Sigmoid colon (tissue), 7 donors: ENCODE data around the gene NDOR1. TPM values are rescaled to one million over a fixed set of nuclear protein-coding genes. Genes with fewer than 3 reads are reported as not detected.

Source experiments
- DNase-seq: peaks from one replicate; pipeline ENCODE4 v3.0.0-alpha.2; 2019
- H3K27ac ChIP-seq, 4 donors: fragments of 200-600 bp; sonication (generic); one replicate each; pipeline ENCODE4 v1.5.1; 2016 to 2019; ENCODE audit warnings: mild to moderate bottlenecking in 1 of 4
- H3K27me3 ChIP-seq, 3 donors: fragments of 200-600 bp; sonication (generic); one replicate each; pipeline ENCODE4 v1.5.1; 2019; ENCODE audit warnings: mild to moderate bottlenecking in 1 of 3
- H3K36me3 ChIP-seq, 4 donors: fragments of 200-600 bp; sonication (generic); one replicate each; pipeline ENCODE4 v1.5.1; 2016 to 2019
- H3K4me1 ChIP-seq, 4 donors: fragments of 200-600 bp; sonication (generic); one replicate each; pipeline ENCODE4 v1.5.1; 2017 to 2019
- H3K4me3 ChIP-seq, 4 donors: fragments of 200-600 bp; sonication (generic); one replicate each; pipeline ENCODE4 v1.5.1; 2017 to 2019; ENCODE audit warnings: mild to moderate bottlenecking in 2 of 4, moderate library complexity in 1 of 4
- H3K9me3 ChIP-seq, 4 donors: fragments of 200-600 bp in 3 of 4; sonication (generic) in 3 of 4; one replicate each; pipeline versions ENCODE4 v1.5.1 to v1.6.1; 2013 to 2019
- EP300 ChIP-seq, 4 donors: sonication (generic); formaldehyde crosslinking; IDR thresholded peaks; one replicate each; pipeline ENCODE4 v1.6.1; 2017; ENCODE audit warnings: antibody characterized with exemption in 4 of 4
- POLR2A ChIP-seq, 2 donors: fragments of 450-650 bp; IDR thresholded peaks; one replicate each; pipeline ENCODE4 v1.6.1; 2016; ENCODE audit warnings: antibody characterized with exemption in 2 of 2, mild to moderate bottlenecking in 2 of 2, moderate library complexity in 2 of 2
- POLR2AphosphoS5 ChIP-seq, 4 donors: sonication (generic); formaldehyde crosslinking; IDR thresholded peaks; one replicate each; pipeline ENCODE4 v1.6.1; 2017; ENCODE audit warnings: antibody characterized with exemption in 4 of 4
- WGBS, 2 donors: extraction: QIAGEN DNeasy Blood & Tissue Kit; methylation state at CpG; one replicate each; pipeline ENCODE4 v1.1.7; 2013; 5-methylcytosine and 5-hydroxymethylcytosine counted together
- intact Hi-C: fragments of 100-400 bp; cut with DNase I; formaldehyde crosslinking; loops from one replicate; pipeline ENCODE4 v1.15.1; 2023
- polyA plus RNA-seq, 3 donors: library from polyadenylated mRNA; stranded (reverse); fragments of 200-250 nt; gene quantifications; one replicate each; pipeline ENCODE4 v1.2.3, GENCODE V29; 2013
- total RNA-seq, 4 donors: library from RNA; depleted of rRNA; stranded (reverse); fragments of >200 nt; gene quantifications; one replicate each; pipeline ENCODE4 v1.1.0, GENCODE V29; 2016
- TF ChIP-seq, protein P1 (sequence below), 4 experiments: fragments of 450-650 bp in 3 of 4; fragments of 200-600 bp in 1 of 4; IDR thresholded peaks; one replicate each; pipeline ENCODE4 v1.5.1; 2016 to 2019; ENCODE audit warnings: antibody characterized with exemption in 4 of 4, mild to moderate bottlenecking in 3 of 4, moderate library complexity in 2 of 4
- donor health status: healthy with polysubstance abuse.
- donor health status: Bipolar disorder and iron deficiency.
- donor health status: healthy.

The NDOR1 gene
- total and polyA plus RNA-seq, 7 donors, result 3.8 to 20.2 (median 5.4) TPM

DNA sequence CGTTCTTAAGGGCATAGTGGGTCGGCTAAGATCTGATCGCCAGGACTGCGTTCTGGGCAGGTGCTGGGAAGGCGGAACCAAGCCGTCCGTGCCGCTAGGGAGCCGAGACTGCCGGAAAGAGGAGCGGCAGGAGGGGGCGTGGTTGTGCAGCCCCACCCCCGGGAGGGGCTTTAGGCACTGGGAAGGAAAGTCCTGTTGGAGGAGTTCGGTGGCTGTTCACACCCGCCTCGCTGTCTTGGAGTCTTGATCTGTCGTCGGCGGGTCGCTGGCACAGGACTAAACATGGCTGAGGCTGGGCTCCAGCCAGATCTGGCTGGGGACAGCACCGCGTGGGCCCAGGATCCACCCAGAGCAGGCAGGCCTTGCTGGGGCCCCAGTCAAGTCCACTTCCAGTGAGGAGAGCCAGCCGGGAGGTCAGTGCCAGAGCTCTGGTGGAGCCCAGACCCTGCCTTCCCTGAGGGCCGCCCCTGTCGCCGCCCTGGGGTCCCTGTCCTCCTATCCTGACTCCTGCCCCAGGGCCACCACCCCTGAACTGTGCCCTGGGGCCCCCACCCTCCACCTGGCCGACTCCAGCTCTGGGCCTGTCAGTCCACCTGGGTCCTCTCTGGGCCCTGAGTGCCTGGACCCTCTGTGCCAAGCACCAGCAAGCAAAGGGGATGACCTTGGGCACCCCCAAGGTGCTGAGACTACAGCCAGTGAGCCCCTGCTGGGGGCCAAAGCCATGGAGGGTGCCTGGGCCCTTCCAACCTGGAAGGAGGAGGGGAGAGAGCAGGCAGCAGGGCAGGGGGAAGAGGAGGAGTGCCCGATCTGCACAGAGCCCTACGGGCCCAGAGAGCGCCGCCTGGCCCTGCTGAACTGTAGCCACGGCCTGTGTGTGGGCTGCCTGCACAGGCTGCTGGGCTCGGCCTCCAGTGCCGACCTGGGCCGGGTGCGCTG, 12.0 kb downstream of the NDOR1 start:
- H3K27me3 ChIP-seq, result no peaks in the 10 kb centered on the region
- H3K9me3 ChIP-seq, result no peaks in the 10 kb centered on the region
- H3K4me3 ChIP-seq, result peak overlapping the region in 2 of 4 donors; percentile 7 to 9
- H3K36me3 ChIP-seq, result peaks cover 0 to 15% (median 0%) of the 10 kb centered on the region in 4 donors
- no peak for DNase-seq
- intact Hi-C loops, result no loop called here
- peaks cover 0 to 19% (median 12%) of the 10 kb centered on the region in 4 donors for H3K4me1 ChIP-seq
- peak overlapping the region in 2 of 4 donors; percentile 6 to 35 for H3K27ac ChIP-seq
- WGBS, 2 donors, result 16 to 66% methylated on average over 36 of the region's 36 CpGs
- TF ChIP-seq POLR2AphosphoS5 (IDR thresholded peaks at IDR 0.05) (peak in 1 of 4 donors; percentile 56), EP300 (IDR thresholded peaks at IDR 0.05) (no peak), POLR2A (IDR thresholded peaks at IDR 0.05) (peak in 1 of 2 donors; percentile 68)
- TF ChIP-seq, protein P1, sequence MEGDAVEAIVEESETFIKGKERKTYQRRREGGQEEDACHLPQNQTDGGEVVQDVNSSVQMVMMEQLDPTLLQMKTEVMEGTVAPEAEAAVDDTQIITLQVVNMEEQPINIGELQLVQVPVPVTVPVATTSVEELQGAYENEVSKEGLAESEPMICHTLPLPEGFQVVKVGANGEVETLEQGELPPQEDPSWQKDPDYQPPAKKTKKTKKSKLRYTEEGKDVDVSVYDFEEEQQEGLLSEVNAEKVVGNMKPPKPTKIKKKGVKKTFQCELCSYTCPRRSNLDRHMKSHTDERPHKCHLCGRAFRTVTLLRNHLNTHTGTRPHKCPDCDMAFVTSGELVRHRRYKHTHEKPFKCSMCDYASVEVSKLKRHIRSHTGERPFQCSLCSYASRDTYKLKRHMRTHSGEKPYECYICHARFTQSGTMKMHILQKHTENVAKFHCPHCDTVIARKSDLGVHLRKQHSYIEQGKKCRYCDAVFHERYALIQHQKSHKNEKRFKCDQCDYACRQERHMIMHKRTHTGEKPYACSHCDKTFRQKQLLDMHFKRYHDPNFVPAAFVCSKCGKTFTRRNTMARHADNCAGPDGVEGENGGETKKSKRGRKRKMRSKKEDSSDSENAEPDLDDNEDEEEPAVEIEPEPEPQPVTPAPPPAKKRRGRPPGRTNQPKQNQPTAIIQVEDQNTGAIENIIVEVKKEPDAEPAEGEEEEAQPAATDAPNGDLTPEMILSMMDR (IDR thresholded peaks at IDR 0.05), result no peak

DNA sequence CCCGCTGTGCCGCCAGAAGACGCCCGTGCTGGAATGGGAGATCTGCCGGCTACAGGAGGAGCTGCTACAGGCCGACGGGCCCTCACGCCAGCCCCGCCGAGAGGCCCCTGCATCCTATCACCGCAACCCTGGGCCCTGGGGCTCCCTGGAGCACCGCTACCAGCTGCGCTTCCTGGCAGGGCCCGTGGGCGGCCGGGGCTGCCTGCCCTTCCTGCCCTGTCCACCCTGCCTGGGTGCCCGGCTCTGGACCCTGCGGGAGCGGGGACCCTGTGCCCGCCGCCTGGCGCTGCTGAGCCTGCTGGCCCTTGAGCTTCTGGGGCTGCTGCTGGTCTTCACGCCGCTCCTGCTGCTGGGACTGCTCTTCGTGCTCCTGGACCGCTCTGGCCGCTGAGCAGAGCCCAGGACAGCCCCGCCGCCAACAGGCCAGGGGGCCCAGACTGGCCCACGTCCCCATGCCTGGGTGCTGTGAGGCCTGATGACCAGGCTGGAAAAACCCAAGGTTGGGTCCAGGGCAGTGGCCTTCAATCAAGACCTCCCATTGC, 12.8 kb downstream of the NDOR1 start:
- Histone ChIP-seq H3K27me3 (no peaks in the 10 kb centered on the region), H3K4me3 (no peak overlapping the region), H3K9me3 (no peaks in the 10 kb centered on the region), H3K27ac (no peak overlapping the region), H3K4me1 (peaks cover 0 to 25% (median 17%) of the 10 kb centered on the region in 4 donors), H3K36me3 (peaks cover 0 to 15% (median 0%) of the 10 kb centered on the region in 4 donors)
- intact Hi-C loops, result no loop called here
- 56 to 90% methylated on average over 30 of the region's 30 CpGs for WGBS, 2 donors
- no peak for DNase-seq
- TF ChIP-seq, protein P1 (IDR thresholded peaks at IDR 0.05), result no peak
- TF ChIP-seq EP300 (IDR thresholded peaks at IDR 0.05) (no peak), POLR2A (IDR thresholded peaks at IDR 0.05) (no peak), POLR2AphosphoS5 (IDR thresholded peaks at IDR 0.05) (no peak)

DNA sequence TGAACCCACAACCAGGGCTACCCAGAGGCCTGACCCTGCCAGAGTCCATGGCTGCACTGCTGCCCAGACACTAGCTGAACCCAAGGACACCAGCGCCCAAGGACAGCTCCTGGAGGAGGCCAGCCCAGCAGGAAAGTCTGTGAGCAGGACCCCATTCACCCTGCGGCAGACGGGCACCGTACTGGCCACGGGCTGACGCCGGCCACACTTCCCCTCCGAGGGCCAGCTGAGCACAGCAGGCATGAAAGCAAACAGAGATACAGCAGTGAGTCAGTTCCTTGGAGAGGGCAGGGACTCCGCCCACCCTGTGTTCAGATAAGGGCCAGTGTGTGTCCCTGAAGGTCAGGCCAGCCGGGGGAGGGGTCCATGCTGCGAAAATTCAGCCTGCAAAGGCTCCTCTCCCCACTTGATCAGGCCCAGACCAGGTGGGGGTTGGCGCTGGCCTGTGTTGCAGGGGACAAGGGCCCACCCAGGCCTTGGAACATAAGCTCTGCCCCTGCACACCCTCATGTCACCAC, 13.3 kb downstream of the NDOR1 start:
- H3K27ac ChIP-seq, result no peak overlapping the region
- 26 to 71% methylated on average over 12 of the region's 12 CpGs for WGBS, 2 donors
- H3K4me3 ChIP-seq, result no peak overlapping the region
- H3K36me3 ChIP-seq, result peaks cover 0 to 15% (median 0%) of the 10 kb centered on the region in 4 donors
- H3K9me3 ChIP-seq, result no peaks in the 10 kb centered on the region
- intact Hi-C loops, result no loop called here
- TF ChIP-seq POLR2AphosphoS5 (IDR thresholded peaks at IDR 0.05) (peak in 1 of 4 donors; percentile 32), POLR2A (IDR thresholded peaks at IDR 0.05) (no peak), EP300 (IDR thresholded peaks at IDR 0.05) (no peak)
- TF ChIP-seq, protein P1 (IDR thresholded peaks at IDR 0.05), result no peak
- H3K27me3 ChIP-seq, result no peaks in the 10 kb centered on the region
- DNase-seq, result no peak
- peaks cover 0 to 26% (median 19%) of the 10 kb centered on the region in 4 donors for H3K4me1 ChIP-seq

DNA sequence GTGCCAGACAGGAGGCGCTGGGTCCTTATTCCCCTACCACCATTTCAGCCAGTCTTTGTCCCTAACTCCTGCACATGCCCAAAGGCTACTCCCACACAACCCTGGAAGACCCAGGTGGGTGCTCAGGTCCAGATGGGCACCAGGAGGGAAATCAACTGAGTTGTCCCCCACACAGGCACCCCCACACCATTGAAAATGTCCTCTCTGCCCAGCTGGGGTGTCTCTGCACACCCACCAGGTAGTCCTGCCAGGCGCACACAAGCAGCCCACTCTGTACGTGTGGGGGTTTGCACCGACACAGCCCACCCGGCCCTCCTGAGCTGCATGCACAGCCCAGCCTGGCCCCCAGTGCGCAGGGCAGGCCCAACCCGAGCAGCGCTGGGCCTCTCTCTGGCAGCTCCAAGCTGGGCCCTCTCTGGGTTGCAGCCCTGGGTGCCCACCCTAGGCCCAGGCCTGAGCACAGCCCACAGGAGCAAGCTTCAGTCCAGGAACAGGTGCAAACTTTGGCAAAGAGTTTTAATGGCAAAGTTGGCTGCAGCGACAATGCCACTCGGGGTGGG, 14.3 kb downstream of the NDOR1 start:
- WGBS, 2 donors, result 93 to 94% methylated on average over 10 of the region's 10 CpGs
- Histone ChIP-seq H3K9me3 (no peaks in the 10 kb centered on the region), H3K27ac (no peak overlapping the region)

More for the DNA sequence above, 14.3 kb downstream of the NDOR1 start:
- no peak for DNase-seq
- TF ChIP-seq POLR2A (IDR thresholded peaks at IDR 0.05), result no peak
- TF ChIP-seq, protein P1 (IDR thresholded peaks at IDR 0.05), result no peak
- no peak for TF ChIP-seq EP300 (IDR thresholded peaks at IDR 0.05)
- TF ChIP-seq POLR2AphosphoS5 (IDR thresholded peaks at IDR 0.05), result no peak
- Histone ChIP-seq H3K4me3 (no peak overlapping the region), H3K36me3 (peaks cover 0 to 13% (median 0%) of the 10 kb centered on the region in 4 donors), H3K4me1 (peaks cover 0 to 31% (median 24%) of the 10 kb centered on the region in 4 donors), H3K27me3 (no peaks in the 10 kb centered on the region)
- intact Hi-C loops, result loop anchor here (5.0 kb wide), 1 partner anchor 33 kb away; the partner anchor contains the start of genes ANAPC2 and SSNA1
